HG02884 (cell line): Measurements from ENCODE around the gene FLT3.

Experiments used
- ATAC-seq: cut with Tn5 transposase; IDR thresholded peaks from one replicate; pipeline ENCODE4 v1.9.1; 2021; ENCODE audit warnings: mild to moderate bottlenecking, moderate library complexity; ENCODE audit not compliant: unreplicated experiment

Gene FLT3

GRCh38 chr13:27963491-27963890 lies 136.9 kb downstream of the FLT3 start:
- ATAC-seq, result no peak

- ATAC-seq, result no peak
These were observed 137.4 kb downstream of the FLT3 start for GRCh38 chr13:27962982-27963381.

GRCh38 chr13:27962128-27962841 lies 138.1 kb downstream of the FLT3 start:
- ATAC-seq, result no peak

- no peak for ATAC-seq
These were observed 138.9 kb downstream of the FLT3 start for GRCh38 chr13:27961227-27962085.

GRCh38 chr13:27960362-27961226 lies 139.8 kb downstream of the FLT3 start:
- ATAC-seq, result no peak

- ATAC-seq, result no peak
These were observed 140.4 kb downstream of the FLT3 start for GRCh38 chr13:27959976-27960361.

- no peak for ATAC-seq
These were observed 143.6 kb downstream of the FLT3 start for GRCh38 chr13:27956576-27957300.

GRCh38 chr13:27955014-27955591 lies 145.3 kb downstream of the FLT3 start:
- ATAC-seq, result no peak

- ATAC-seq, result peak; percentile 29
These were observed 145.9 kb downstream of the FLT3 start for GRCh38 chr13:27954406-27954851.

GRCh38 chr13:27953676-27954405 lies 146.5 kb downstream of the FLT3 start:
- ATAC-seq, result peak; percentile 87
